GM12873 (cell line): ENCODE data around the gene CDR2L.

Experiments used
- CTCF ChIP-seq: IDR thresholded peaks from 2 replicates; pipeline ENCODE4 v1.5.1; 2012; ENCODE audit warnings: low read depth, mild to moderate bottlenecking, moderate library complexity, low read length, control low read depth; ENCODE audit not compliant: insufficient read depth; ENCODE audit errors: missing control alignments

CDR2L gene

GRCh38 chr17:75047398-75048098, 60.1 kb downstream of the CDR2L start:
- TF ChIP-seq CTCF = no peak

GRCh38 chr17:75048249-75048878, 60.9 kb downstream of the CDR2L start:
- no peak for TF ChIP-seq CTCF

GRCh38 chr17:75049057-75049456, 61.6 kb downstream of the CDR2L start:
- TF ChIP-seq CTCF = no peak

- no peak for TF ChIP-seq CTCF
These were observed 62.3 kb downstream of the CDR2L start for GRCh38 chr17:75049706-75050105.

- TF ChIP-seq CTCF = no peak
These were observed 64.5 kb downstream of the CDR2L start for GRCh38 chr17:75051941-75052340.
